ENCODE data around the gene RAX2. TPM values are rescaled to one million over a fixed set of nuclear protein-coding genes. Genes with fewer than 3 reads are reported as not detected.
A peak's percentile ranks its signal among the peaks of the same experiment; 100 is the strongest.

Gene RAX2
- total and polyA plus RNA-seq, 2 of the 13 experiments (the other 11 are each of a cell fraction or from before 2014, with no cell fraction given): not detected

- TF ChIP-seq KLF15 (CRISPR knock-in tag; IDR thresholded peaks at IDR 0.05; ENCODE audit: borderline replicate concordance) (no peak), ZUFSP (CRISPR knock-in tag; IDR thresholded peaks at IDR 0.05; ENCODE audit: borderline replicate concordance) (no peak), POLR2AphosphoS5 (IDR thresholded peaks at IDR 0.05; ENCODE audit: low read depth, low read length) (no peak), ZNF431 (CRISPR knock-in tag; IDR thresholded peaks at IDR 0.05; ENCODE audit: borderline replicate concordance, low read depth) (no peak), DMAP1 (CRISPR knock-in tag; IDR thresholded peaks at IDR 0.05) (no peak), GATA4 (IDR thresholded peaks at IDR 0.05; ENCODE audit: borderline replicate concordance, low read depth) (no peak), ELF3 (CRISPR knock-in tag; IDR thresholded peaks at IDR 0.05) (peak; percentile 59), ZC3H4 (CRISPR knock-in tag; IDR thresholded peaks at IDR 0.05; ENCODE audit: borderline replicate concordance) (no peak), IKZF4 (CRISPR knock-in tag; IDR thresholded peaks at IDR 0.05; ENCODE audit: borderline replicate concordance, low read depth, not compliant biosample characterization) (no peak), ZNF549 (CRISPR knock-in tag; IDR thresholded peaks at IDR 0.05) (no peak), ARNTL (CRISPR knock-in tag; IDR thresholded peaks at IDR 0.05) (no peak), IRF1 (CRISPR knock-in tag; IDR thresholded peaks at IDR 0.05; ENCODE audit: low read depth) (no peak), SRSF1 (optimal IDR thresholded peaks at IDR 0.05; ENCODE audit: low read depth, low read length) (no peak), GLI4 (CRISPR knock-in tag; IDR thresholded peaks at IDR 0.05; ENCODE audit: borderline replicate concordance) (no peak), ZSCAN22 (CRISPR knock-in tag; IDR thresholded peaks at IDR 0.05) (no peak), ZNF660 (CRISPR knock-in tag; IDR thresholded peaks at IDR 0.05; ENCODE audit: borderline replicate concordance, low read depth) (no peak), SALL1 (CRISPR knock-in tag; IDR thresholded peaks at IDR 0.05) (peak; percentile 71), ZNF34 (CRISPR knock-in tag; IDR thresholded peaks at IDR 0.05; ENCODE audit: borderline replicate concordance) (no peak), ZNF577 (CRISPR knock-in tag; IDR thresholded peaks at IDR 0.05; ENCODE audit: borderline replicate concordance, low read depth) (no peak), DR1 (CRISPR knock-in tag; IDR thresholded peaks at IDR 0.05) (no peak), SNRNP70 (IDR thresholded peaks at IDR 0.05; ENCODE audit: low read depth, low read length) (no peak), ETV5 (CRISPR knock-in tag; IDR thresholded peaks at IDR 0.05; ENCODE audit: borderline replicate concordance) (0 out of 2 replicates have a peak, but pooled peaks have one; percentile 11), MLLT10 (CRISPR knock-in tag; IDR thresholded peaks at IDR 0.05) (no peak), RFXAP (CRISPR knock-in tag; IDR thresholded peaks at IDR 0.05; ENCODE audit: borderline replicate concordance) (0 out of 2 replicates have a peak, but pooled peaks have one; percentile 60), RBM22 (optimal IDR thresholded peaks at IDR 0.05; ENCODE audit: low read length) (peak; percentile 77), ATF6 (CRISPR knock-in tag; conservative IDR thresholded peaks at IDR 0.05) (no peak), ZNF652 (CRISPR knock-in tag; IDR thresholded peaks at IDR 0.05; ENCODE audit: borderline replicate concordance, low read depth) (no peak; the same call in 1 of the 2 replicates)
Observed at GRCh38 chr19:3721131-3721886, 50.7 kb downstream of the RAX2 start (continued).
